Prostate gland (tissue), 2 donors: Measurements from ENCODE around the gene CRYGC. TPM values are rescaled to one million over a fixed set of nuclear protein-coding genes. Genes with fewer than 3 reads are reported as not detected.

ENCODE experiments used
- DNase-seq: peaks from one replicate; pipeline ENCODE4 v3.0.0-alpha.2; 2019; ENCODE audit warnings: low spot score
- H3K27ac ChIP-seq, 2 donors: fragments of 200-600 bp; sonication (generic); 2 replicates each; pipeline ENCODE4 v1.5.1; 2017 to 2019
- H3K27me3 ChIP-seq: fragments of 200-600 bp; sonication (generic); replicated peaks from 2 replicates; pipeline ENCODE4 v1.5.1; 2019; ENCODE audit not compliant: insufficient read depth
- H3K36me3 ChIP-seq, 2 donors: fragments of 200-600 bp; sonication (generic); 1 replicate in 1 of 2; 2 replicates in 1 of 2; pipeline versions ENCODE4 v1.5.1 to v1.8.1; 2017 to 2019
- H3K4me1 ChIP-seq: fragments of 200-600 bp; sonication (generic); replicated peaks from 2 replicates; pipeline ENCODE4 v1.5.1; 2019
- H3K4me3 ChIP-seq, 2 donors: fragments of 200-600 bp; sonication (generic); 2 replicates each; pipeline ENCODE4 v1.5.1; 2017 to 2019
- H3K9me3 ChIP-seq: fragments of 200-600 bp; sonication (generic); 2 replicates; pipeline ENCODE4 v1.5.1; 2017
- CTCF ChIP-seq, 4 experiments: fragments of 200-600 bp in 2 of 4; fragments of 450-650 bp in 2 of 4; sonication (generic) in 2 of 4; IDR thresholded peaks; 1 replicate in 3 of 4; 2 replicates in 1 of 4; pipeline ENCODE4 v1.5.1; 2016 to 2019; ENCODE audit warnings: antibody characterized with exemption in 4 of 4, mild to moderate bottlenecking in 2 of 4, moderate library complexity in 2 of 4
- POLR2A ChIP-seq: fragments of 450-650 bp; IDR thresholded peaks from one replicate; pipeline ENCODE4 v1.6.1; 2016; ENCODE audit warnings: antibody characterized with exemption, mild to moderate bottlenecking
- POLR2AphosphoS5 ChIP-seq: sonication (generic); formaldehyde crosslinking; IDR thresholded peaks from one replicate; pipeline ENCODE4 v1.6.1; 2017; ENCODE audit warnings: antibody characterized with exemption
- WGBS: methylation state at CpG from one replicate; pipeline ENCODE4 v1.1.5; 2018; 5-methylcytosine and 5-hydroxymethylcytosine counted together
- intact Hi-C: fragments of 100-400 bp; cut with DNase I; formaldehyde crosslinking; loops from one replicate; pipeline ENCODE4 v1.14.2; 2022
- total RNA-seq, 2 donors: library from RNA; depleted of rRNA; stranded (reverse); fragments of >200 nt; gene quantifications; one replicate each; pipeline ENCODE4 v1.1.0, GENCODE V29; 2016

CRYGC gene
- total RNA-seq, 2 donors from 2014 or later: 1.3 TPM; not detected in 1

GRCh38 chr2:208097313-208097712 lies 32.3 kb downstream of the CRYGC start:
- no peaks in the 10 kb centered on the region for H3K27me3 ChIP-seq
- WGBS: 40% methylated on average over 3 of the region's 3 CpGs
- no peaks in the 10 kb centered on the region for H3K9me3 ChIP-seq
- intact Hi-C loops: no loop called here
- no peak for DNase-seq
- no peak overlapping the region for H3K27ac ChIP-seq
- H3K36me3 ChIP-seq: no peaks in the 10 kb centered on the region
- H3K4me3 ChIP-seq: no peak overlapping the region
- TF ChIP-seq CTCF (IDR thresholded peaks at IDR 0.05): no peak
- TF ChIP-seq POLR2AphosphoS5: no peak
- no peak for TF ChIP-seq POLR2A
- H3K4me1 ChIP-seq: no peaks in the 10 kb centered on the region

- no peak overlapping the region for H3K4me3 ChIP-seq
- no peaks in the 10 kb centered on the region for H3K36me3 ChIP-seq
- no peaks in the 10 kb centered on the region for H3K4me1 ChIP-seq
- intact Hi-C loops: no loop called here
- TF ChIP-seq POLR2AphosphoS5 (no peak), CTCF (IDR thresholded peaks at IDR 0.05) (no peak), POLR2A (no peak)
- H3K27me3 ChIP-seq: no peaks in the 10 kb centered on the region
- H3K27ac ChIP-seq: no peak overlapping the region
- no peaks in the 10 kb centered on the region for H3K9me3 ChIP-seq
- WGBS: 85% methylated on average over 3 of the region's 3 CpGs
- DNase-seq: no peak
These were observed 33.5 kb downstream of the CRYGC start for GRCh38 chr2:208096080-208096479.

- DNase-seq: no peak
- intact Hi-C loops: no loop called here
- TF ChIP-seq POLR2A: no peak
- Histone ChIP-seq H3K36me3 (no peaks in the 10 kb centered on the region), H3K27ac (no peak overlapping the region), H3K27me3 (no peaks in the 10 kb centered on the region), H3K4me1 (no peaks in the 10 kb centered on the region), H3K4me3 (no peak overlapping the region), H3K9me3 (no peaks in the 10 kb centered on the region)
These were observed 36.5 kb downstream of the CRYGC start for GRCh38 chr2:208093128-208093527.

GRCh38 chr2:208092093-208092832 lies 37.4 kb downstream of the CRYGC start:
- Histone ChIP-seq H3K36me3 (no peaks in the 10 kb centered on the region), H3K27ac (no peak overlapping the region), H3K4me3 (no peak overlapping the region), H3K27me3 (no peaks in the 10 kb centered on the region), H3K4me1 (no peaks in the 10 kb centered on the region), H3K9me3 (no peaks in the 10 kb centered on the region)
- intact Hi-C loops: no loop called here
- 100% methylated on average over 1 of the region's 1 CpG for WGBS
- no peak for DNase-seq
- TF ChIP-seq POLR2AphosphoS5 (no peak), CTCF (IDR thresholded peaks at IDR 0.05) (no peak), POLR2A (no peak)

- H3K27me3 ChIP-seq: no peaks in the 10 kb centered on the region
- no peaks in the 10 kb centered on the region for H3K9me3 ChIP-seq
- H3K4me3 ChIP-seq: no peak overlapping the region
- no peaks in the 10 kb centered on the region for H3K36me3 ChIP-seq
- no peak overlapping the region for H3K27ac ChIP-seq
- no peak for TF ChIP-seq POLR2A
- TF ChIP-seq POLR2AphosphoS5: no peak
- TF ChIP-seq CTCF (IDR thresholded peaks at IDR 0.05): no peak
- no peaks in the 10 kb centered on the region for H3K4me1 ChIP-seq
- no peak for DNase-seq
- intact Hi-C loops: no loop called here
These were observed 39.2 kb downstream of the CRYGC start for GRCh38 chr2:208090420-208090819.
